ENCODE measurements around the gene TANGO2. TPM values are rescaled to one million over a fixed set of nuclear protein-coding genes. Genes with fewer than 3 reads are reported as not detected.

TANGO2 gene
- total RNA-seq, 1 donor from 2014 or later, result 13.6 TPM

- peaks cover 18 to 32% (median 26%) of the 10 kb centered on the region in 3 donors for H3K36me3 ChIP-seq (ENCODE audit: control insufficient read depth in 3 of 3, insufficient read depth in 3 of 3, low read length in 3 of 3)
- H3K9me3 ChIP-seq (ENCODE audit: control insufficient read depth in 3 of 3, low read length in 3 of 3), result no peaks in the 10 kb centered on the region
- H3K27ac ChIP-seq (ENCODE audit: low read depth, low read length), result no peak overlapping the region
- no peak overlapping the region for H3K4me3 ChIP-seq (ENCODE audit: low read length in 3 of 3)
- H3K4me1 ChIP-seq (ENCODE audit: control insufficient read depth in 3 of 3, insufficient read depth in 3 of 3, low read length in 3 of 3), result peaks cover 29 to 52% (median 46%) of the 10 kb centered on the region in 3 donors
- no peak overlapping the region for H3K9ac ChIP-seq (ENCODE audit: low read depth in 1 of 3, low read length in 3 of 3)
- H3K27me3 ChIP-seq (ENCODE audit: control insufficient read depth in 3 of 3, insufficient read depth in 3 of 3, low read length in 3 of 3), result no peaks in the 10 kb centered on the region
Observed at GRCh38 chr22:20034143-20034542, 13.2 kb downstream of the TANGO2 start.

GRCh38 chr22:20035375-20036083 lies 14.6 kb downstream of the TANGO2 start:
- Histone ChIP-seq H3K4me1 (ENCODE audit: control insufficient read depth in 3 of 3, insufficient read depth in 3 of 3, low read length in 3 of 3) (peaks cover 22 to 47% (median 38%) of the 10 kb centered on the region in 3 donors), H3K27ac (ENCODE audit: low read depth, low read length) (no peak overlapping the region), H3K4me3 (ENCODE audit: low read length in 3 of 3) (no peak overlapping the region), H3K9me3 (ENCODE audit: control insufficient read depth in 3 of 3, low read length in 3 of 3) (no peaks in the 10 kb centered on the region), H3K9ac (ENCODE audit: low read depth in 1 of 3, low read length in 3 of 3) (peak overlapping the region in 1 of 3 donors; percentile 33), H3K36me3 (ENCODE audit: control insufficient read depth in 3 of 3, insufficient read depth in 3 of 3, low read length in 3 of 3) (peaks cover 23 to 43% (median 37%) of the 10 kb centered on the region in 3 donors), H3K27me3 (ENCODE audit: control insufficient read depth in 3 of 3, insufficient read depth in 3 of 3, low read length in 3 of 3) (no peaks in the 10 kb centered on the region)

GRCh38 chr22:20036084-20036482 lies 15.2 kb downstream of the TANGO2 start:
- H3K9ac ChIP-seq (ENCODE audit: low read depth in 1 of 3, low read length in 3 of 3), result no peak overlapping the region
- no peak overlapping the region for H3K4me3 ChIP-seq (ENCODE audit: low read length in 3 of 3)
- no peaks in the 10 kb centered on the region for H3K27me3 ChIP-seq (ENCODE audit: control insufficient read depth in 3 of 3, insufficient read depth in 3 of 3, low read length in 3 of 3)
- H3K4me1 ChIP-seq (ENCODE audit: control insufficient read depth in 3 of 3, insufficient read depth in 3 of 3, low read length in 3 of 3), result peaks cover 22 to 47% (median 38%) of the 10 kb centered on the region in 3 donors
- H3K9me3 ChIP-seq (ENCODE audit: control insufficient read depth in 3 of 3, low read length in 3 of 3), result no peaks in the 10 kb centered on the region
- no peak overlapping the region for H3K27ac ChIP-seq (ENCODE audit: low read depth, low read length)
- peaks cover 26 to 47% (median 40%) of the 10 kb centered on the region in 3 donors for H3K36me3 ChIP-seq (ENCODE audit: control insufficient read depth in 3 of 3, insufficient read depth in 3 of 3, low read length in 3 of 3)

DNA sequence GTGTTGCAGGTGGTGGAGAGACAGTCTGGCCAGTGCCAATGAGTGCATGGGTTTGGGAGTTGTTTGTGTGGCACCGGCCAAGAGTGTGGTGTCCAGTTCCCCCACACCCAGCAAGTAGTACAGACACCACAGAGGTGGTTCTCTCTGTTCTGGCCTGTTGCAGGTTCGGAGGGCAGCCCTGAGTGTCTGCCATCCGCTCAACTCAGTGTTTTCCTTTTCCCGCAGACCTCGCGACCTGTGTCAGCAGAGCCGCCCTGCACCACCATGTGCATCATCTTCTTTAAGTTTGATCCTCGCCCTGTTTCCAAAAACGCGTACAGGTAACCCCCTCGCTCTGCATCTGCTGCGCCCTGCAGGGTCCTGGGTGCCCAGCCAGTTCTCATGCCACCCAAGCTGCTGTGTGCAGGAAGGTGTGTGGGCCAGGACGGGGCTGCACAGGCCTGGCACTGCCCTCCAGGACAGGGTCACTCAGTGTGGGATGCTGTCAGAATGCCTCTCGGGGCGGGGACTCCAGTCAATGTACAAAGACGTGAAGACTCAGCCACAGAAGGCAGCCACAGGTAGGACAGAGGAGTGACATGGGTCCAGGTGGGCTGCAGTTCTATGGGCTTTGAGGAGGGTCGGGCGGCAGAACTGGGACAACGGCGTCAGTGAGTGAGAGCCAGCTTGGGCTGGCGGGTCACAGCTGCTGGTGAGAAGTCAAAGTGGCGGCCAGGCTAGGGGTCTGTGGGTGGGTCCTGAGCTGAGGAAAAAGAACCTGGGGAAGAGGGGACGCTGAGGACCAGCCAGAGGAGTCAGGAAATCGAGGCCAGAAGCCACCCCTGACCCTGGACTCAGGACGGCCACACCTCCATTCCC lies 15.9 kb downstream of the TANGO2 start:
- H3K4me3 ChIP-seq (ENCODE audit: low read length in 3 of 3), result no peak overlapping the region
- no peak overlapping the region for H3K9ac ChIP-seq (ENCODE audit: low read depth in 1 of 3, low read length in 3 of 3)
- peaks cover 26 to 41% (median 37%) of the 10 kb centered on the region in 3 donors for H3K36me3 ChIP-seq (ENCODE audit: control insufficient read depth in 3 of 3, insufficient read depth in 3 of 3, low read length in 3 of 3)
- H3K27me3 ChIP-seq (ENCODE audit: control insufficient read depth in 3 of 3, insufficient read depth in 3 of 3, low read length in 3 of 3), result no peaks in the 10 kb centered on the region
- peaks cover 22 to 41% (median 33%) of the 10 kb centered on the region in 3 donors for H3K4me1 ChIP-seq (ENCODE audit: control insufficient read depth in 3 of 3, insufficient read depth in 3 of 3, low read length in 3 of 3)
- H3K27ac ChIP-seq (ENCODE audit: low read depth, low read length), result no peak overlapping the region
- H3K9me3 ChIP-seq (ENCODE audit: control insufficient read depth in 3 of 3, low read length in 3 of 3), result no peaks in the 10 kb centered on the region

GRCh38 chr22:20037419-20037818 lies 16.5 kb downstream of the TANGO2 start:
- H3K4me3 ChIP-seq (ENCODE audit: low read length in 3 of 3), result no peak overlapping the region
- peaks cover 26 to 38% (median 37%) of the 10 kb centered on the region in 3 donors for H3K36me3 ChIP-seq (ENCODE audit: control insufficient read depth in 3 of 3, insufficient read depth in 3 of 3, low read length in 3 of 3)
- no peak overlapping the region for H3K9ac ChIP-seq (ENCODE audit: low read depth in 1 of 3, low read length in 3 of 3)
- no peak overlapping the region for H3K27ac ChIP-seq (ENCODE audit: low read depth, low read length)
- H3K27me3 ChIP-seq (ENCODE audit: control insufficient read depth in 3 of 3, insufficient read depth in 3 of 3, low read length in 3 of 3), result no peaks in the 10 kb centered on the region
- peaks cover 18 to 34% (median 26%) of the 10 kb centered on the region in 3 donors for H3K4me1 ChIP-seq (ENCODE audit: control insufficient read depth in 3 of 3, insufficient read depth in 3 of 3, low read length in 3 of 3)
- no peaks in the 10 kb centered on the region for H3K9me3 ChIP-seq (ENCODE audit: control insufficient read depth in 3 of 3, low read length in 3 of 3)

DNA sequence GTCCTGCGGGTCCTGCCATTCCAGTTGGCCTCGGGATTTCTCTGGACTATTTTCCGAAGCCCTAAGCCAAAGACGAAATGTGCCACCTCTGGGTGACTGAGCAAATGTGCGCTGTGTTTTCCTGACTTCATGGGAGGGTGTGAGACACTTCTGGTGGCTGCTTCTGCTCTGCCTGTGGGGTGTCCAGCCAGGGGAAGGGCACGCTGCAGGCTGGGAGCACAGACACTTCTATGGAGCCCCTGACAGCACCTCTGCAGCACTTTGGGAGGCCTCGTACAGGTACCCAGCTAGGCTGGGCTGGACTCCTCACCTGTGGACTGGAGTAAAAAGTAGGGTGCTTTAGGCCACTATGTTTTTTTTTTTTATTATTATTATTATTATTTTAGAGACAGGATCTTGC lies 17.7 kb downstream of the TANGO2 start:
- Histone ChIP-seq H3K27ac (ENCODE audit: low read depth, low read length) (no peak overlapping the region), H3K9ac (ENCODE audit: low read depth in 1 of 3, low read length in 3 of 3) (no peak overlapping the region), H3K4me3 (ENCODE audit: low read length in 3 of 3) (no peak overlapping the region), H3K9me3 (ENCODE audit: control insufficient read depth in 3 of 3, low read length in 3 of 3) (no peaks in the 10 kb centered on the region), H3K4me1 (ENCODE audit: control insufficient read depth in 3 of 3, insufficient read depth in 3 of 3, low read length in 3 of 3) (peaks cover 7 to 23% (median 14%) of the 10 kb centered on the region in 3 donors), H3K36me3 (ENCODE audit: control insufficient read depth in 3 of 3, insufficient read depth in 3 of 3, low read length in 3 of 3) (peaks cover 34 to 45% (median 43%) of the 10 kb centered on the region in 3 donors), H3K27me3 (ENCODE audit: control insufficient read depth in 3 of 3, insufficient read depth in 3 of 3, low read length in 3 of 3) (no peaks in the 10 kb centered on the region)

GRCh38 chr22:20039683-20040325 lies 18.9 kb downstream of the TANGO2 start:
- H3K27me3 ChIP-seq (ENCODE audit: control insufficient read depth in 3 of 3, insufficient read depth in 3 of 3, low read length in 3 of 3), result no peaks in the 10 kb centered on the region
- no peaks in the 10 kb centered on the region for H3K9me3 ChIP-seq (ENCODE audit: control insufficient read depth in 3 of 3, low read length in 3 of 3)
- H3K9ac ChIP-seq (ENCODE audit: low read depth in 1 of 3, low read length in 3 of 3), result no peak overlapping the region
- no peak overlapping the region for H3K27ac ChIP-seq (ENCODE audit: low read depth, low read length)
- peaks cover 40 to 52% (median 45%) of the 10 kb centered on the region in 3 donors for H3K36me3 ChIP-seq (ENCODE audit: control insufficient read depth in 3 of 3, insufficient read depth in 3 of 3, low read length in 3 of 3)
- H3K4me3 ChIP-seq (ENCODE audit: low read length in 3 of 3), result no peak overlapping the region
- peaks cover 5 to 18% (median 11%) of the 10 kb centered on the region in 3 donors for H3K4me1 ChIP-seq (ENCODE audit: control insufficient read depth in 3 of 3, insufficient read depth in 3 of 3, low read length in 3 of 3)

- H3K9ac ChIP-seq (ENCODE audit: low read depth in 1 of 3, low read length in 3 of 3), result no peak overlapping the region
- no peak overlapping the region for H3K4me3 ChIP-seq (ENCODE audit: low read length in 3 of 3)
- H3K27me3 ChIP-seq (ENCODE audit: control insufficient read depth in 3 of 3, insufficient read depth in 3 of 3, low read length in 3 of 3), result no peaks in the 10 kb centered on the region
- peaks cover 40 to 50% (median 45%) of the 10 kb centered on the region in 3 donors for H3K36me3 ChIP-seq (ENCODE audit: control insufficient read depth in 3 of 3, insufficient read depth in 3 of 3, low read length in 3 of 3)
- no peaks in the 10 kb centered on the region for H3K9me3 ChIP-seq (ENCODE audit: control insufficient read depth in 3 of 3, low read length in 3 of 3)
- no peak overlapping the region for H3K27ac ChIP-seq (ENCODE audit: low read depth, low read length)
- H3K4me1 ChIP-seq (ENCODE audit: control insufficient read depth in 3 of 3, insufficient read depth in 3 of 3, low read length in 3 of 3), result peaks cover 0 to 12% (median 8%) of the 10 kb centered on the region in 3 donors
Observed at GRCh38 chr22:20040327-20041200, 19.7 kb downstream of the TANGO2 start.
